Measurements from ENCODE around the gene PLPPR4.
A peak's percentile ranks its signal among the peaks of the same experiment; 100 is the strongest.

The PLPPR4 gene

GRCh38 chr1:99264201-99265021, at the start of gene PLPPR4:
Gene PLPPR4 (plus strand): TSS chr1:99264492. CDS start chr1:99264594, 102 bp downstream.
- no peak for TF ChIP-seq CTCF (conservative IDR thresholded peaks at IDR 0.05; ENCODE audit: low read length)
- peak; percentile 49 for DNase-seq (ENCODE audit: low read depth)
- peak within 1 kb of the TSS; percentile 68 for H3K4me3 ChIP-seq (ENCODE audit: low read length)

- no peak for TF ChIP-seq CTCF (conservative IDR thresholded peaks at IDR 0.05; ENCODE audit: low read length)
- DNase-seq (ENCODE audit: low read depth), result no peak
- H3K4me3 ChIP-seq (ENCODE audit: low read length), result no peak overlapping the region
These were observed 47.3 kb upstream of the PLPPR4 start for GRCh38 chr1:99216956-99217355.

- no peak for TF ChIP-seq CTCF (conservative IDR thresholded peaks at IDR 0.05; ENCODE audit: low read length)
- DNase-seq (ENCODE audit: low read depth), result no peak
- H3K4me3 ChIP-seq (ENCODE audit: low read length), result no peak overlapping the region
These were observed 46.7 kb upstream of the PLPPR4 start for GRCh38 chr1:99217599-99217998.

- no peak for TF ChIP-seq CTCF (conservative IDR thresholded peaks at IDR 0.05; ENCODE audit: low read length)
- H3K4me3 ChIP-seq (ENCODE audit: low read length), result no peak overlapping the region
- no peak for DNase-seq (ENCODE audit: low read depth)
These were observed 45.7 kb upstream of the PLPPR4 start for GRCh38 chr1:99218572-99218971.

GRCh38 chr1:99218999-99219398, 45.3 kb upstream of the PLPPR4 start:
- TF ChIP-seq CTCF (conservative IDR thresholded peaks at IDR 0.05; ENCODE audit: low read length), result no peak
- no peak for DNase-seq (ENCODE audit: low read depth)

GRCh38 chr1:99227056-99227897, 37.0 kb upstream of the PLPPR4 start:
- DNase-seq (ENCODE audit: low read depth), result no peak
- no peak overlapping the region for H3K4me3 ChIP-seq (ENCODE audit: low read length)
- no peak for TF ChIP-seq CTCF (conservative IDR thresholded peaks at IDR 0.05; ENCODE audit: low read length)

More at GRCh38 chr1:99218999-99219398, 45.3 kb upstream of the PLPPR4 start:
- no peak overlapping the region for H3K4me3 ChIP-seq (ENCODE audit: low read length)

Measured in AG10803 (cell line).